Measurements from ENCODE around the gene GPAM. TPM values are rescaled to one million over a fixed set of nuclear protein-coding genes. Genes with fewer than 3 reads are reported as not detected.
A peak's percentile ranks its signal among the peaks of the same experiment; 100 is the strongest.

GPAM gene
- total RNA-seq, 1 donor from 2014 or later: 34.0 TPM

GRCh38 chr10:112139176-112139575 is 44.4 kb downstream of the GPAM start:
- Histone ChIP-seq H3K4me3 (no peak overlapping the region), H3K27me3 (no peaks in the 10 kb centered on the region), H3K4me1 (no peaks in the 10 kb centered on the region), H3K9me3 (no peaks in the 10 kb centered on the region), H3K36me3 (no peaks in the 10 kb centered on the region), H3K27ac (no peak overlapping the region)
- intact Hi-C loops (cut with DNase I): no loop called here
- DNase-seq: no peak
- TF ChIP-seq CTCF (IDR thresholded peaks at IDR 0.05): no peak
- no peak for ATAC-seq

DNA sequence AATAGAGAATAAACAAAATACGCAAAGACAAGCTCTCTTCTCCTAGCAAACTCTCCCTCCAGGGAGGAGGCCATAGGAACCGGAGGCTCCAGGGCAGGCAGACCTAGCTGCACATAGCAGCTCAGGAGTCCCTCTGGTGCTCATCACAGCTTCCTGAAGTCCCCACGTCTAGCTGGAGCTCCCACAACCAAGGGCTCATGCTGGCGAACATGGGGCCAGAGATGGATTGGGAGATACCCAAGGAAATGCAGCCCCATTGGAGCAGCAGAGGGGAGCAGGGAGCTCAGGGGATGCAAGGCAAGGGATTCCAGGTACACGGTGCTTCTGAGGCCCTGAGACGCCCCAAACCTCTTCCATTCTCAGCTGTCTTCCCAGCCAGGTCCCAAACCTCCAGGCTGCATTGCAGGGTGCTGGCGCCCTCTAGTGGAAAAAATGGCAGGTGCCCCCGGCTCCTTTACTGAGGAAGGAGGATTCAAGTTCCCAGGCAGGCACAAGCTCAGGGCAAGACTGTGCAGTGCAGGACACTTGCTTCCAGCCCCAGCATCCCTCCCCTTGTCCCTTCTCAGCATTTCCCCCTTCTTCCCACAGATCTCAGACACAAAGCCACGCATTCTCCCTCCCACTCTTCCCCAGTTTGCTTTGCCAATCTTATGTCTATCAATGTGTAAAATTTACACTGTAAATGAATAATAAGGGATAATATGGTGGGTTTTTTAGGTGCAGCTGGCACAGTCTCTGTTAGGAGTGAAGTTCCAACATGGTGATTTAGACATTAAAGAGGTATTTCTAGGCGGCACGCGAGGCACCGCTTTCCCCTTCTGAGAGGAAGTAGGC is 46.2 kb downstream of the GPAM start:
- ATAC-seq (peak; percentile 74), DNase-seq (peak; percentile 81)
- Histone ChIP-seq H3K36me3 (no peaks in the 10 kb centered on the region), H3K4me3 (no peak overlapping the region), H3K9me3 (no peaks in the 10 kb centered on the region), H3K4me1 (no peaks in the 10 kb centered on the region), H3K27ac (no peak overlapping the region), H3K27me3 (no peaks in the 10 kb centered on the region)
- peak; percentile 89 for TF ChIP-seq CTCF (IDR thresholded peaks at IDR 0.05)
- intact Hi-C loops (cut with DNase I): no loop called here

- no peaks in the 10 kb centered on the region for H3K36me3 ChIP-seq
- no peaks in the 10 kb centered on the region for H3K9me3 ChIP-seq
- no peak for TF ChIP-seq CTCF (IDR thresholded peaks at IDR 0.05)
- DNase-seq: no peak
- no peak overlapping the region for H3K27ac ChIP-seq
- no peak overlapping the region for H3K4me3 ChIP-seq
- H3K27me3 ChIP-seq: no peaks in the 10 kb centered on the region
- intact Hi-C loops (cut with DNase I): no loop called here
- no peaks in the 10 kb centered on the region for H3K4me1 ChIP-seq
- no peak for ATAC-seq
Observed at GRCh38 chr10:112136486-112137153, 46.9 kb downstream of the GPAM start.

- Histone ChIP-seq H3K4me3 (no peak overlapping the region), H3K36me3 (no peaks in the 10 kb centered on the region), H3K27ac (no peak overlapping the region), H3K4me1 (no peaks in the 10 kb centered on the region), H3K9me3 (no peaks in the 10 kb centered on the region), H3K27me3 (no peaks in the 10 kb centered on the region)
- TF ChIP-seq CTCF (IDR thresholded peaks at IDR 0.05): no peak
- ATAC-seq (no peak), DNase-seq (no peak)
- intact Hi-C loops (cut with DNase I): no loop called here
Observed at GRCh38 chr10:112135604-112136003, 48.0 kb downstream of the GPAM start.

DNA sequence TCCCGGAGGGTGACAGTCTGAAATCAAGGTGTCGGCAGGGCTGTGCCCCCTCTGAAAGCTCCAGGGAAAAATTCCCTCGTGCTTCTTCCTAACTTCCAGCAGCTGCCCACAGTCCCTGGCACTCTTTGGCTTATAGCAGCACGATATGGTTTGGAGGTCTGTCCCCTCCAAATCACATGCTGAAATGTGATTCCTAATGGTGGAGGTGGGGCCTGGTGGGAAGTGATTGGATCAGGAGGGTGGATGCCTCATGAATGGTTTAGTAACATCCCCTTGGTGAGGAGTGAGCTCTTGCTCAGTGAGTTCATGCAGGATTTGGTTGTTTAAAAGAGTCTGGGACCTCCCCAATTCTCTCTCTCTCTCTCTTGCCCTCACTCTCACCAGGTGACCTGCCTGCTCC is 51.1 kb downstream of the GPAM start:
- DNase-seq (no peak), ATAC-seq (no peak)
- Histone ChIP-seq H3K9me3 (no peaks in the 10 kb centered on the region), H3K27me3 (no peaks in the 10 kb centered on the region), H3K36me3 (no peaks in the 10 kb centered on the region), H3K4me1 (no peaks in the 10 kb centered on the region), H3K4me3 (no peak overlapping the region), H3K27ac (no peak overlapping the region)
- TF ChIP-seq CTCF (IDR thresholded peaks at IDR 0.05): no peak
- intact Hi-C loops (cut with DNase I): no loop called here

Measured in upper lobe of right lung (tissue), 1 donor.